ENCODE results near the gene CDK14.

- TF ChIP-seq CTCF (IDR thresholded peaks at IDR 0.05) (no peak), EZH2phosphoT487 (IDR thresholded peaks at IDR 0.05) (no peak), EZH2 (IDR thresholded peaks at IDR 0.05) (no peak)
These were observed 245.8 kb downstream of the CDK14 start for GRCh38 chr7:90841759-90842429.
